Gastrocnemius medialis (tissue), 4 donors: ENCODE data around the gene NES. TPM values are rescaled to one million over a fixed set of nuclear protein-coding genes. Genes with fewer than 3 reads are reported as not detected.

Experiments
- ATAC-seq, 2 donors: fragments of 150-250 bp; one replicate each; pipeline ENCODE4 v1.9.1; 2016
- DNase-seq, 2 donors: peaks; one replicate each; pipeline ENCODE4 v3.0.0-alpha.2; 2019
- H3K27ac ChIP-seq, 4 donors: fragments of 200-600 bp; sonication (generic); 1 replicate in 1 of 4; 2 replicates in 3 of 4; pipeline ENCODE4 v1.5.1; 2016 to 2018; ENCODE audit warnings: mild to moderate bottlenecking in 2 of 4, moderate library complexity in 1 of 4
- H3K27me3 ChIP-seq, 3 donors: fragments of 200-600 bp; sonication (generic) in 2 of 3; 1 replicate in 1 of 3; 2 replicates in 2 of 3; pipeline versions ENCODE4 v1.5.1 to v1.6.0; 2016 to 2019; ENCODE audit warnings: mild to moderate bottlenecking in 1 of 3, moderate library complexity in 1 of 3
- H3K36me3 ChIP-seq, 2 donors: fragments of 200-600 bp; sonication (generic) in 1 of 2; one replicate each; pipeline ENCODE4 v1.5.1; 2017 to 2018
- H3K4me1 ChIP-seq, 2 donors: fragments of 200-600 bp; sonication (generic) in 1 of 2; one replicate each; pipeline ENCODE4 v1.5.1; 2016 to 2017; ENCODE audit warnings: mild to moderate bottlenecking in 2 of 2
- H3K4me3 ChIP-seq, 4 donors: fragments of 200-600 bp; sonication (generic) in 3 of 4; 1 replicate in 1 of 4; 2 replicates in 3 of 4; pipeline ENCODE4 v1.5.1; 2016 to 2019; ENCODE audit warnings: mild to moderate bottlenecking in 2 of 4
- H3K9me3 ChIP-seq, 3 donors: fragments of 200-600 bp; sonication (generic) in 2 of 3; 1 replicate in 1 of 3; 2 replicates in 2 of 3; pipeline ENCODE4 v1.5.1; 2016 to 2019
- POLR2A ChIP-seq, 2 donors: fragments of 450-650 bp; IDR thresholded peaks; one replicate each; pipeline ENCODE4 v1.6.1; 2017; ENCODE audit warnings: antibody characterized with exemption in 2 of 2, mild to moderate bottlenecking in 2 of 2, moderate library complexity in 2 of 2
- in situ Hi-C, 4 donors: fragments of 200-750 bp; cut with MboI; loops; one replicate each; pipeline versions ENCODE4 v1.15.0 to v1.8.0; 2017; ENCODE audit warnings: low sequenced_read_pairs in 4 of 4
- intact Hi-C: fragments of 100-400 bp; cut with DNase I; formaldehyde crosslinking; loops from one replicate; pipeline ENCODE4 v1.15.1; 2023; ENCODE audit warnings: low total_unique reads
- total RNA-seq, 4 donors: library from RNA; depleted of rRNA; stranded (reverse); fragments of >200 nt; gene quantifications; one replicate each; pipeline versions ENCODE4 v1.1.0 to v1.2.3, GENCODE V29; 2016
- TF ChIP-seq, protein P1 (sequence below), 5 experiments: fragments of 450-650 bp in 3 of 5; fragments of 200-600 bp in 2 of 5; sonication (generic) in 2 of 5; IDR thresholded peaks in 4 of 5; conservative IDR thresholded peaks in 1 of 5; 1 replicate in 4 of 5; 2 replicates in 1 of 5; pipeline ENCODE4 v1.5.1; 2016 to 2019; ENCODE audit warnings: antibody characterized with exemption in 5 of 5, mild to moderate bottlenecking in 3 of 5, moderate library complexity in 3 of 5

NES gene
- total RNA-seq, 4 donors from 2014 or later: 13.7 to 60.9 (median 26.4) TPM

DNA sequence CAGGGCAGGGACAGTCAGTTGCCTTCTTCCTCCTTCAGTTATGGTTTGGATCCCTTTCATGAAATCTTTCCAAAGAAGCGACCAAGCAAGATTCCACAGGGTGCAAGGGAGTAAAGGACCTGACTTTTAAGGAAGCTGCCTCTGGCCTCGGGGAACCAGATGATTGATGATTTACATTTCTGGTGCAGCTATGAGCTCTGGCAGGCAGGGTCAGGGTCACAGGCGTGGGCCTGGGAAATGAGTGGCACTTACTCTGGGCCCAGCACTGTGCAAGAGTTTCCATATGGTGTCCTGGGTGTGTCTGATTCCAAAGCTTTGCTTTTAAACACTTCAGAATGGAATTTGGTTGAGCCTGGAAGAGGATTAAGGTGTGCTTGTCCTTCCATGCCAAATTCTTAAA is 35.4 kb upstream of the NES start:
- ATAC-seq (no peak), DNase-seq (no peak)
- no peak for TF ChIP-seq POLR2A (IDR thresholded peaks at IDR 0.05)
- TF ChIP-seq, protein P1, sequence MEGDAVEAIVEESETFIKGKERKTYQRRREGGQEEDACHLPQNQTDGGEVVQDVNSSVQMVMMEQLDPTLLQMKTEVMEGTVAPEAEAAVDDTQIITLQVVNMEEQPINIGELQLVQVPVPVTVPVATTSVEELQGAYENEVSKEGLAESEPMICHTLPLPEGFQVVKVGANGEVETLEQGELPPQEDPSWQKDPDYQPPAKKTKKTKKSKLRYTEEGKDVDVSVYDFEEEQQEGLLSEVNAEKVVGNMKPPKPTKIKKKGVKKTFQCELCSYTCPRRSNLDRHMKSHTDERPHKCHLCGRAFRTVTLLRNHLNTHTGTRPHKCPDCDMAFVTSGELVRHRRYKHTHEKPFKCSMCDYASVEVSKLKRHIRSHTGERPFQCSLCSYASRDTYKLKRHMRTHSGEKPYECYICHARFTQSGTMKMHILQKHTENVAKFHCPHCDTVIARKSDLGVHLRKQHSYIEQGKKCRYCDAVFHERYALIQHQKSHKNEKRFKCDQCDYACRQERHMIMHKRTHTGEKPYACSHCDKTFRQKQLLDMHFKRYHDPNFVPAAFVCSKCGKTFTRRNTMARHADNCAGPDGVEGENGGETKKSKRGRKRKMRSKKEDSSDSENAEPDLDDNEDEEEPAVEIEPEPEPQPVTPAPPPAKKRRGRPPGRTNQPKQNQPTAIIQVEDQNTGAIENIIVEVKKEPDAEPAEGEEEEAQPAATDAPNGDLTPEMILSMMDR (IDR thresholded peaks at IDR 0.05 in 4 of 5, conservative IDR thresholded peaks at IDR 0.05 in 1 of 5): no peak
- no peaks in the 10 kb centered on the region for H3K4me1 ChIP-seq
- intact Hi-C loops (no loop called here), in situ Hi-C loops (loop anchor here in 2 of 4 donors (10.0 to 25.0 kb wide), 2 partner anchors 150 to 172 kb away; partner anchors contain the start of genes INSRR (in 1 of the 2) and NTRK1 (in 1 of the 2))
- no peak overlapping the region for H3K4me3 ChIP-seq
- no peaks in the 10 kb centered on the region for H3K9me3 ChIP-seq
- no peaks in the 10 kb centered on the region for H3K36me3 ChIP-seq
- no peaks in the 10 kb centered on the region for H3K27me3 ChIP-seq
- no peak overlapping the region for H3K27ac ChIP-seq

DNA sequence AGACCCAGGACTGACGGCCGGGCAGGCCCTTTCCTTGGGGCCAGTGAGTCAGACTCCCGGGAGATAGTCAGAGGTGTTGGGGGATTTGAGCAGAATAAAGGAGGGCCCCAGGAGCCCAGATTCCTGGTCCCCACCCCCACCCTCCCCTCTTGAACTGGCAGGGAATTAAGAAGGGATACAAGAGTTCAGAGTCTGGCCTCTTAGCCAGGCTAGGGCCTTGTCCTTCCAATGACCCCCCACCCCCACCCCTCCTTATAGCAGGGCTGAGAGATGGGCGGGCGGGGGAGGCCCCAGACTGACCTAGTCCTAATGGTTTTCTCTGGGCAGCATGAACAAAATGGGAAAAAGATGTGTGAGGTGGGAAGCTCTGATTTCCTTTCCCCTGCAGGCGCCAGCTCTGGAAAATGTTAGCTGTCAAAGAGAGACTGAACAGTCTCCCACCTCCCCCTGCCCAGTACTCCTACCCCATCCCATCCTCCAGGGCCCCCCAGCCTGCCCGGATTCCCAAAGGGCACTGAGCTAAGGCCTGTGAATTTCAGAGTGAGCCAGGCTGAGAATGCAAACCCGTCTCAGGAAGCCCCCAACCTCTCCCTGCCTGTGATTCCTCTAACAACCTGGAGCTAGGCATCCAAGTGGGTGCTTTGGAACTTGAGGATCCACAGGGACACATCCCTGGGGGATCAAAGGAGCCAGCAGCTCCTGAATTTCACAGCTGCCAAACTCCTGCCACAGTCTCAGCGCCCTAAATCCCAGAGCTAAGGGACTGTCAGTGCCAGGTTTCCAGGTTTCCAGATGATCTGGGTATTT is 34.0 kb upstream of the NES start:
- no peak overlapping the region for H3K4me3 ChIP-seq
- H3K27ac ChIP-seq: no peak overlapping the region
- DNase-seq (no peak), ATAC-seq (no peak)
- peaks cover 4 to 7% of the 10 kb centered on the region in 2 donors for H3K4me1 ChIP-seq
- no peaks in the 10 kb centered on the region for H3K9me3 ChIP-seq
- intact Hi-C loops (no loop called here), in situ Hi-C loops (loop anchor here in 2 of 4 donors (10.0 to 25.0 kb wide), 2 partner anchors 151 to 174 kb away; partner anchors contain the start of genes INSRR (in 1 of the 2) and NTRK1 (in 1 of the 2))
- H3K36me3 ChIP-seq: no peaks in the 10 kb centered on the region
- TF ChIP-seq POLR2A (IDR thresholded peaks at IDR 0.05): no peak
- TF ChIP-seq, protein P1 (IDR thresholded peaks at IDR 0.05 in 4 of 5, conservative IDR thresholded peaks at IDR 0.05 in 1 of 5): no peak
- H3K27me3 ChIP-seq: peaks cover 0 to 4% (median 2%) of the 10 kb centered on the region in 3 donors

DNA sequence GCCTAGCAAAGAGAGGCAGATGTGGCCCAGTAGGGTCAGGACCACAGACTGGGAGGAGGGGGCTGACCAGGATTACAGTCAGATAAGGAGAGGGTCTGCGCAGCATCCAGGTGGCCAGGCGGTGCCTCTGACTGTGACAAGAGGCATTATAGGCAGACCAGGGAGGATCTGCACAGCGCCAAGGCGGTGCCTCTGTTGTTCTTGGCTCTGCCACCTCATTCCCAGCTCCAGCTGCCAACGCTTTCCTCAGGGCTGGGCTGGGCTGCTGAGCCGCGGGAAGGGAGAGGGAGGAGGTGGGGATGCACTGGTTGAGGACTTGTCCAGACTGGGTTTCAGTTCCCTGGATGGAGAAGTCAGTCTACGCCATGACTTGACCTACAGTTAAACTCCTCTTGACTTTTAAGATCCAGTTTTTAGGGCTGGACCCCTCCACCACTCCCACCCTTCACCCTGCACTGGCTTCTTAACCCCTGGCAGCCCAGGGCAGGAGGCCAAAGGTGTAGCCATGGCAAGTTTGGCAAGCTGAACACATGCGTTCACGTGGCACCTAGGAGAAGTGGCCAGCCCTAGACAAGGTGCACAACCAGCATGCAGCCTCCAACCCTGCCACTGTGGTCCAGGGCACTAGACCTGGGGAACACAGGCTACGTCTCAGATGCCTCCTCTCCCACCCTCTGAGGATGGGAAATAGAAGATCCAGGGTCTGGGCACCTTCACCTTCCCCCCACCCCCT is 32.7 kb upstream of the NES start:
- in situ Hi-C loops (loop anchor here in 2 of 4 donors (10.0 to 25.0 kb wide), 2 partner anchors 152 to 175 kb away; partner anchors contain the start of genes INSRR (in 1 of the 2) and NTRK1 (in 1 of the 2)), intact Hi-C loops (no loop called here)
- Histone ChIP-seq H3K4me3 (no peak overlapping the region), H3K36me3 (no peaks in the 10 kb centered on the region), H3K9me3 (no peaks in the 10 kb centered on the region), H3K4me1 (peaks cover 17 to 20% of the 10 kb centered on the region in 2 donors), H3K27me3 (peaks cover 10 to 17% (median 12%) of the 10 kb centered on the region in 3 donors), H3K27ac (no peak overlapping the region)
- TF ChIP-seq, protein P1 (IDR thresholded peaks at IDR 0.05 in 4 of 5, conservative IDR thresholded peaks at IDR 0.05 in 1 of 5): no peak
- TF ChIP-seq POLR2A (IDR thresholded peaks at IDR 0.05): no peak
- peak in 1 of 2 donors; percentile 53 for DNase-seq
- ATAC-seq: peak in 1 of 2 donors; percentile 31

DNA sequence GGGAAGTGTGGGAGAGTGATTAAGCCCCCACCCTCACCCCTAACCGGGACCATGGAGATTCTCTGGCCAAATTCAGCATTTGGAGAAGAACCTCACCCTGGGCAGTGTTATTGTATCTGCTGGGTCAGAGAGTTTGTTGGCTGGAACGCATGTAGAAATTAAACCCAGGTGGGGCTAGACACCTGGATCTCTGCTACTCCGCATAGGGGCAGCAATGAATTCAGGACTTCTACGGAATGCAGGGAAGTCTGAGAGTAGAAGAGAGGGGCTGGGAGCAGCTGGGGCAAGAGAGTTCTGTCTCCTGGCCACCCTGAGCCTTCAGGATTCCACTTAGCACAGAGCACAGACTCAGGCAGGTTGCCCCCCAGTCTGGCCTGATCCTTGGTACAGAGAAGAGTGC is 31.8 kb upstream of the NES start:
- TF ChIP-seq, protein P1 (IDR thresholded peaks at IDR 0.05 in 4 of 5, conservative IDR thresholded peaks at IDR 0.05 in 1 of 5): no peak
- TF ChIP-seq POLR2A (IDR thresholded peaks at IDR 0.05): no peak
- H3K4me3 ChIP-seq: no peak overlapping the region
- peaks cover 19 to 26% (median 21%) of the 10 kb centered on the region in 3 donors for H3K27me3 ChIP-seq
- H3K27ac ChIP-seq: no peak overlapping the region
- in situ Hi-C loops (loop anchor here in 1 of 4 donors (25.0 kb wide), 1 partner anchor 153 kb away; the partner anchor contains the start of genes INSRR and NTRK1), intact Hi-C loops (no loop called here)
- no peaks in the 10 kb centered on the region for H3K9me3 ChIP-seq
- DNase-seq: no peak
- peaks cover 25 to 28% of the 10 kb centered on the region in 2 donors for H3K4me1 ChIP-seq
- ATAC-seq: no peak
- no peaks in the 10 kb centered on the region for H3K36me3 ChIP-seq
